Stimulated activated CD8-positive, alpha-beta memory T cell treated with anti-CD3 and anti-CD28 coated beads, Interleukin-15, amount 100 ng/mL, for 1 hour (primary cell): ENCODE measurements around the gene IRF1.
"Not testable (repeated sequence)": the region's sequence is repeated elsewhere in the genome, so short reads cannot be mapped to it uniquely, and the experiment has no call there.

ENCODE experiments used
- DNase-seq: peaks from one replicate; pipeline ENCODE4 v3.0.0-alpha.2; 2020; ENCODE audit warnings: low read depth

Gene IRF1, protein sequence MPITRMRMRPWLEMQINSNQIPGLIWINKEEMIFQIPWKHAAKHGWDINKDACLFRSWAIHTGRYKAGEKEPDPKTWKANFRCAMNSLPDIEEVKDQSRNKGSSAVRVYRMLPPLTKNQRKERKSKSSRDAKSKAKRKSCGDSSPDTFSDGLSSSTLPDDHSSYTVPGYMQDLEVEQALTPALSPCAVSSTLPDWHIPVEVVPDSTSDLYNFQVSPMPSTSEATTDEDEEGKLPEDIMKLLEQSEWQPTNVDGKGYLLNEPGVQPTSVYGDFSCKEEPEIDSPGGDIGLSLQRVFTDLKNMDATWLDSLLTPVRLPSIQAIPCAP

DNA sequence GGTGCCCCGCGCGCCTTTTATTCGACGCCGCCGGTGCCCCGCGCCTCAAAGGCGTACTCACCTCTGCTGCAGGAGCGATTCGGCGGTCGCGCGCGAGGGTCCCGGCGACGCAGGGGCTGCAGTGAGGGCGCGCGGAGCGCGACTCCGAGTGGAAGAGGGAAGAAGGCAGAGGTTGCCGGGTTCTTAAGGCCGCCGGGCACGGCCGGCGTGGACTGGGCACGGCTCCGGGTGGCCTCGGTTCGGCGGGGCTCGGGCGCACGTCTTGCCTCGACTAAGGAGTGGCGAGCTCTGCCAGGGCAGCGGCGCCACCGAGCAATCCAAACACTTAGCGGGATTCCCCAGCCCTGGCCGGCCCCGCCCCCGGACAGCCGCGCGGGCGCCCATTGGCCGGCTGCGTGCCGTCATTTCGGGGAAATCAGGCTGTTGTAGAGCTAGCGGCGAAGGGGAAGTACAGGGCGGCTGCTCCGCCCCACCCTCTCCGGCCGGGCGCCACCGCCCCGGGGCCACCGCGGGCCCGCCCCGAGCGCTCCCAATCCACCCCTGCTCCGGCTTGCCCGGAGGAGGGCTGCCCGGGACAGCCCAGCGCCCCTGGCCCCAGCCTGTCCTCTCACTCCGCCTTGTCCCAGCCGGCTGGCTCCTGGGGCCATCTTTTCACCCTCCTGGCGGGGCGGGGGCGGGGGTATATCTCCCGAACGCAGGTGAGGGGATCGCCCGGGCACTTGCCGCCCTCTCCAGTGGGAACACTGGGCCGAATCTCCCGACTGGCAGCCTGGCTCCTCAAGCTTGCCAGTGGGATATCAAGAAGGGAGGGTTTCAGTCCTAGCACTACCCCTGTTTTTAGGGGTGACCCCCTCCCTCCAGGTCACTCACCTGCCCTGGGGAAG lies at the start of gene IRF1:
Gene IRF1, minus strand, starts transcription at position 290 of the 884 bp plus-strand sequence. CDS start 1,295 bp downstream, outside the sequence.
- peak; percentile 92 for DNase-seq

DNA sequence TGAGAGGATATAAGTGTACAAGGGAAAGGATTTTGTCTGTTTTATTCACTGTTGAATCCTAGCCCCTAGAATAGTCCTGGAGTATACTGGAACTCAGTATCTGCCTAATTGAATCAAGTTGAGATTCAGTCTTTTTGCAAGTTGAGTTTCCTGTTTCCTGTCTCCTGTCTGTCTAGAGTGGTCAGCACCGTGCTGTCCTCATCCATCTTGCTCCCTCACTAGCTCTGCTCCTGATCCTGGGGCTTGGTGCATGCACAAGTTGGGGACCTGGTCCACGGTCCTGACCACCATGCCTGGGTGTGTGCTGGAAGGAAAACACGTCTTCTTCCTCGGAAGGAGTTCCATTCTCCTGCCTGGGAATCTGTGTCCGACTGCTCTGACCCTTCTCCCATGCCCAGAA lies 49.6 kb upstream of the IRF1 start:
- no peak for DNase-seq

DNA sequence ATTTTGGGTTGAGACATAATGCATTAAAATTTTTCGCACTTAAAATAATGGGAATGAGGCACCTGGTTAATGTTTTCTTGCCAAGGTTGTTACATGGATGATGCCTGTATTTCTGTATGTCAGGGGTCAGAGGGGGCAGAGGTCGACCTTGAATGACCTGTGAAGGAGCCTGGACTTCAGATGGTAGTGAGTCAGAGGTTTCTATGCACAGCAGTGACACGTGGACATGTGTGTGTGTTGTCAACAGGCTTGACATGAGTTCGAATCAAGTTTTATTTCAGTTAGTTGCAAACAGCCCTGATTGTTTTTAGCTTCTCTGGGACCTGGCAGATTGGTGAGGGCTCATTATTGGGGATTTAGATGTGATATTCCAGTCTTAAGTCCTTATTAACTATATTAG lies 49.1 kb upstream of the IRF1 start:
- no peak for DNase-seq

DNA sequence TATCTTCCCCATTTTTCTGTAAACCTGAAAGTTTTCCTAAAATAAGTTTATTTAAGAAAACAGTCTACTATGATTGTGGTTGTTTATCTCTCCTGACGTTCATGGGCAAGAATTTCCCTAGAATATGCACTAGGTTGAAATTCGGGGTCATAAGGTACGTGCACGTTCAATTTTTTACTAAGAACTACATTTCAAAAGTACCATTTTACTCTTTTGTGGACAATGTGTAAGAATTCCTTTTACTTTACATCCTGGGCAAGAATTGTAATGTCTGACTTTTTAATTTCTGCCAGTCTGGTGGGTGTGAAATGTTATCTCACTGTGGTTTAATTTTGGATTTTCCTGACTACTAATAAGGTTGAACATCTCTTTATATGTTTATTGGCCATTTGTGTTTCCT lies 40.4 kb upstream of the IRF1 start:
- DNase-seq, result no peak

DNA sequence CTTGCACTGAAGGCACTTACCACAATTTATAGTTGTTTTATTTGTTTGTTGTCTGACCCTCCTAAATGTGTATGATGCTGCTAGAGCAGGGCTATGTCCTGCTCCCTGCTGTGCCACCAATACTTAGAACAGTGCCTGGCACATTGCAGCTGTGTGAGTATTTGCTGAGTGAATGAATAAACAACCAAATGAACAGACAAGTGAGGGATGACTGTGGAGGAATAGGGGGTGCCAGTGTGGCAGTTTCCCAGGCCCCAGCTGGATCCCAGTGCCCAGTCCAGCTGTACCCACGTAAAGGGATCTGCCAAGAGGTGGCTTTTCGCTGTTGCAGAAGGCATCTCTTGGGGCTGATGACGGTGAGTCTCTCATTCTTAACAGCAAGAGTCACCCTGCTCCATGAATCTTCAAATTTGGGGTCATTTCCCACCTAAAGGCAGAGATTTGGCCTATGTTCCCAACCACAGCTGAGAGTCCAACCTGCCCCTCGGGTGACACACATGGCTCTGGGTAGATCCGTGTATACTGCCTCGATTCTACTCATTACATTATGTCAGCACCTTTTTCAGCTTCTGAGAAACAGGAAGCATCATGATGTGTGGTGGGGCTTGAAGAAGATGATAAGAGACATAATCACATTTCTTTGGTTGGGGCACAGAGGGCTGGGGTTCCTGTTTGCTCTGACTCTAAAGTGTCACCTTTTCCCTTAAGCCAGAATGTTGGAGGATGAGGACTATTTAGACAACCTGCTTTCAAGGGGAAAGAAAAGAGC lies 38.5 kb upstream of the IRF1 start:
- no peak for DNase-seq

DNA sequence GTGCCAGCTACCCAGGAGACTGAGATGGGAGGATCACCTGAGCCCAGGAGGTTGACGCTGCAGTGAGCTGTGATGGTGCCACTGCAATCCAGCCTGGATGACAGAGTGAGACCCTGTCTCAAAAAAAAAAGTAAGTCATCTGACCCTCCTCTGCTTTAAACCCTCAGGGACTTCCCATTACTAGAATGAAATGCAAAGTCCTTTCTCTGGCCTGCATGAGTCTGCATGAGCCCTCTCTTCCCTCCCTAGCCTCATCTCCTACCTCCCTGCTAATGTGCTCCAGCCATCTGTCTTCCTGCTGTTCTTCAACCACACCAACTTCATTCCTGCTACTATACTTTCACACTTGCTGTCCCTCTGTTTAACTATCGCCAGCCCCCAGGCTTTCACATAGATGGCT lies 37.4 kb upstream of the IRF1 start:
- DNase-seq, result no peak

DNA sequence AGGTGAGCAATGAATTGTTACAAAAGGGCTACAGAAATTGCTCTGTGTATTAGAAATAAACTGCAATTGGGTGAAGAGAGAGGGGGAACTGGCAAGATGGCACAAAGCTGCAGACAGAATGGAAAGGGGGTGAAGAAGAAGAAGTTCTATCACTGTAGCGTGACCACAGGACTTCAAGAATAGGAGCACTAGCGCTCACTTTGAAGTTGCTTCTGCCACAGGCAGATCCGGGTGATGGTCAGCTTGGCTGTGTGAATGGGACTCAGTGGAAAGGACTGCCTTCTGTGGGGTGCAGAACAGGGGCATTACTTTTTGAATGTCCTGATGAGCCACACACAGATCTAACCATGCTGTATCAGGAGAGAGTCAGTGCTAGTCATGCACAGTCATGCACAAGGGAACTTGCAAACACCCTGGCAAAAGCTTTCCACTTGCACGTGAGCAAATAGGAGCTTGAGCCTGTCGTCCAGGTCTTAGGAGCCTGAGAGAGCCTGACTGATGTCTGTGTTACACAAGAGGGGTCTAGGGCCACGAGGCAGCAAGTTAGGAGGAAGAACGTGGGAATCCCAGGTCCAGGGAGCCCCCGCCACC lies 36.5 kb upstream of the IRF1 start:
- DNase-seq, result no peak

DNA sequence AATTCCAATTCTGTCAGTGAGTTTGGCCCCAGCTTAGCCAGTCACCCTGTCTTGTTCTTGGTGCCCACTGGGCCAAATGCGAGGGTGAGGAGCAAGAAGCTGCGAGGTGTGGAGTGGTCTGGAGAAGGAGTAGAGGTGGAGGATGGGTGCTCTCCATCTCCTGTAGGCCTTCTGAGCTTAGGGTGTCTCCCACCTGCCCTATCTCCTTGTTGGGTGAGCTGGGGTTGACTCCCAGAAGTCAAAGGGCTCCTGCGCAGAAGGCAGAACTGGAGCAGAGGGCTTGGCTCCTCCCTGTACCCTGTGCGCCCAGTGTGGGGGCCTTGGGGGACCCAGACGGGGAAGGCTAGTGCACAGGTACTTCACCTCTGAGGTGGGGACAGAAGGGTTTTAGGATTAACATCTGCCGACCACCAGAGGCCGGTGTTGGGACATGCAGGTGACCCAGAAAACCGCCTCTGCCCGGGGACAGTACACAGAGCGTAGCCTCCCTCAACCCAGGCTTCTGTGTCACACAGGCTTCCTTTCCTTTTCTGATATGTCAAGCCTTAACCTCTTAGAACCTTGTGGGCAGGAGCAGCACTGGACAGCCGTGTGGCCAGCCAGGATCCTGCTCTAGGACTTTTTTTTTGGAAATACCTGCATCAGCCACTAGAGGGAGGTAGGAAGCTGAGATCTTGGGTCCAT lies 35.9 kb upstream of the IRF1 start:
- DNase-seq, result peak; percentile 14

DNA sequence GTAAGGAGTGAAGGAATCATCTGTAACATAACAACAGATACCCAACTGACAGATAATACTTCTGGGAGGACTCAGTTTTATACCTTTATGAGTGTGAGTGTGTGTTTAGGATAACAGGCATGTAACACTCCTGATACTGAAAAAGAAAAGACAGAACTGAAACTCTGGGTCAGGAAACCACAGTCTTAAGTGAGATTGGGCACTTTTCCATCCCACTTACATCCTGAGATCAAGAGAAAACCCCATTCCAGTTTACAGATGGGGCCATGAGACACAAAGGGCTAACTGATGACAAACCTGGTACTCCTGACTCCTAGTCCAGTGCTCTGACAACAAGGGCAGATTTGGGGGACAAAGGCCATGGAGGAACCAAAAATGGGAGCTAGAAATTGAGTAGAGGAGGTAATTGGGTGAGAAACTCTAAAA lies 34.7 kb upstream of the IRF1 start:
- no peak for DNase-seq

DNA sequence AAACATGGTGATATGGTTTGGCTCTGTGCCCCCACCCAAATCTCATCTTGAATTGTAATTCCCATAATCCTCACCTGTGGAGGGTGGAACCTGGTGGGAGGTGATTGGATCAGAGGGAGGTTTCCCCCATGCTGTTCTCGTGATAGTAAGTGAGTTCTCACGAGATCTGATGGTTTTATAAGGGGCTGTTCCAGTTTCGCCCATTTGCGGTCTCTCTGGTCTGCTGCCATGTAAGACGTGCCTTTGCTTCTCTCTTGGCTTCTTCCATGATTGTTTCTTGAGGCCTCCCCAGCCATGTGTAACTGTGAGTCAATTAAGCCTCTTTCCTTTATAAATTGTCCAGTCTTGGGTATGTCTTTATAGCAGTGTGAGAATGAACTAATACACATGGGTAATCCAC lies 34.3 kb upstream of the IRF1 start:
- not testable (repeated sequence) for DNase-seq

DNA sequence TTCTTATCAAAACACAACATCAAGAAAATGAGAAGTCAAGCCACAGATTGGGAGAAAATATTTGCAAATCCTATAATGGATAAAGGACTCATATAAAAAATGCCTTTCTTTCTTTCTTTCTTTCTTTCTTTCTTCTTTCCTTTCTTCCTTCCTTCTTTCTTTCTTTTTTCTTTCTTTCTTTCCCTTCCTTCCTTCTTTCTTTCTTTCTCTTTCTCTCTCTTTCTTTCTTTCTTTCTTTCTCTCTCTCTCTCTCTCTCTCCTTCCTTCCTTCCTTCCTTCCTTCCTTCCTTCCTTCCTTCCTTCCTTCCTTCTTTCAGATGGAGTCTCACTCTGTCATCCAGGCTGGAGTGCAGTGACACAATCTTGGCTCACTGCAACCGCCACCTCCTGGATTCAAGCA lies 31.5 kb upstream of the IRF1 start:
- DNase-seq, result not testable (repeated sequence)

DNA sequence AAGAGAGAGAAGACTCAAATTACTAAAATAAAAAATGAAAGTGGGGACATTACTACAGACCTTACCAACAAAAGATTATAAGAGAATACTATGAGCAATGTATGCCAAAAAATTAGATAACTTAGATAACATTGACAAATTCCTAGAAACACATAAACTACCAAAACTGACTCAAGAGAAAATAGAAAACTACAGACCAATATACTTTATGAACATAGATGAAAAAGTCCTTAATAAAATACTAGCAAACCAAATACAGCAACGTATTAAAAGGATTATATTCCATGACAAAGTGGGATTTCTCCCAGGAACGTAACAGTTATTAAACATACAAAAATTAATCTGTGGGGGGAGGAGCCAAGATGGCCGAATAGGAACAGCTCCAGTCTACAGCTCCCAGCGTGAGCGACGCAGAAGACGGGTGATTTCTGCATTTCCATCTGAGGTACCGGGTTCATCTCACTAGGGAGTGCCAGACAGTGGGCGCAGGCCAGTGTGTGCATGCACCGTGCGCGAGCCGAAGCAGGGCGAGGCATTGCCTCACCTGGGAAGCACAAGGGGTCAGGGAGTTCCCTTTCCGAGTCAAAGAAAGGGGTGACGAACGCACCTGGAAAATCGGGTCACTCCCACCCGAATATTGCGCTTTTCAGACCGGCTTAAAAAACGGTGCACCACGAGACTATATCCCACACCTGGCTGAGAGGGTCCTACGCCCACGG lies 23.2 kb upstream of the IRF1 start:
- not testable (repeated sequence) for DNase-seq

DNA sequence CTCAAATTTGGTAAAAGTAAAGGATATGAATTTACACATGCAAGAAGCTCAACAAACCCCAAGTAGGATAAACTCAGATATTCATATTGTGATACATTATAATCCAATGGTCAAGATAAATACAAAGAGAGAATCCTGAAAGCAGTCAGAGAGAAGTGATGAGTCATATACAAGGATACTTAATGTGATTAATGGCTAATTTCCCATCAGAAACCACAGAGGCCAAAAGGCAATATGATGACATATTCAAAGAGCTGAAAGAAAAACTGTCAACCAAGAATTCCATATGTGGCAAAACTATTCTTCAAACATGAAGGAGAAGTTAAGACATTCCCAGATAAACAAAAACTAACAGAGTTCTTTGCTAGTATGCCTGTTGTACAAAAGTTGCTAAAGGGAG lies 19.5 kb upstream of the IRF1 start:
- DNase-seq, result no peak

DNA sequence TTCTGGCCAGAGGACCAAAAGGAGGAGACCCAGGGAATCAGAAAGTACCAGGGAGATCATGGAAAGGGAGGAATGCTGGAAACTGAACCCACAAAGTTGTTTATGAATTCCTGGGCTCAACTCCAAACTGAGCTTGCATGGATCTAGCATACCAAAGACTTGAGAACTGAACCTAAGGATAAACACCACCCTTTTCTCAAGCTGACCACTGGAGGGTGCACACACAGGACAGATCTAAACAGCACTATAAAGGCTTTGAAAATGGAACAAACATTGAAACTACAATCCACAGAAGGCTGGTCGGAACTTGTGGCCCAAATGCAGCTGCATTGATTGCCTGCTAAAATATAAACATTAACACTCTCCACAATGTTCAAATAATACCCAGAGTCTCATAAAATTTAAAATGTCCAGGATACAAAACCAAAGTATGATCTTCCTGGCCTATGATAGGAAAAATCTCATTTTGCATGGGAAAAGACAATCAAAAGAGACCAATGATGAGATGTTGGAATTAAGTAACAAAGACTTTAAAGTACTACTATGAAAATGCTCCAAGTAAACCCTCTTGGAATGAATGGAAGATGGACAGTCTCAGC lies 15.6 kb upstream of the IRF1 start:
- DNase-seq, result no peak

DNA sequence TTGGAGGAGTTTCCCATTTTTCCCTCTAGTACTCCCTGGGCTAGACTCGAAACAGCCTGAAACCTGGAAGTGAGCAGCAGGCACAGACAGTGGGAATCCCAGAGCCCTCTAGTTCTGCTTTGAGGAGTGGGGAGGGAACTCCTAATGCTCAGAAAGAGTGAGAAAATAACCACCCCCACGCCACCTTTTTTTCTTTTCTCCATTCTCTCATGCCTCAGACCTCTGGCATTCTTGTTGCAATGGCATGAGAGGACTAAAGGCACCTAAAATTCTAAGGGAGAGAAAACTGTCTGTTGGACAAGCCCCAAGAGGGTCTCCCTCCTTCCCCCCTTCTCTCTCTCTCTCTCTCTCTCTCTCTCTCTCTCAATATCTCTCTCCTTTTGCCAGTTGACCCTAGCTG lies 15.1 kb upstream of the IRF1 start:
- DNase-seq, result no peak

DNA sequence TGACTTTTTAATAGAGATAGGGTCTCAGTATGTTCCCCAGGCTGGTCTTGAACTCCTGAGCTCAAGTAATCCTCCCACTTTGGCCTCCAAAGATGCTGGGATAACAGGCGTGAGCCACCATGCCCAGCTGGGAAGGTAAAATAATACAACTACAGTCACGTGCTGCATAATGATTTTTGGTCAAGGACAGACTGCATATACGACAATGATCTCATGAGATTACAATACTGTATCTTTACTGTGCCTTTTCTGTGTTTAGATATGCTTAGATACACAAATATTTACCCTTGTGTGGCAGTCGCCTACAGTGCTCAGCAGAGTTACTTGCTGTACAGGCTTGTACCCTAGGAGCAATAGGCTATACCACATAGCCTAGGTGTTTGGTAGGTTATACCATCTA lies 14.2 kb upstream of the IRF1 start:
- DNase-seq, result no peak

DNA sequence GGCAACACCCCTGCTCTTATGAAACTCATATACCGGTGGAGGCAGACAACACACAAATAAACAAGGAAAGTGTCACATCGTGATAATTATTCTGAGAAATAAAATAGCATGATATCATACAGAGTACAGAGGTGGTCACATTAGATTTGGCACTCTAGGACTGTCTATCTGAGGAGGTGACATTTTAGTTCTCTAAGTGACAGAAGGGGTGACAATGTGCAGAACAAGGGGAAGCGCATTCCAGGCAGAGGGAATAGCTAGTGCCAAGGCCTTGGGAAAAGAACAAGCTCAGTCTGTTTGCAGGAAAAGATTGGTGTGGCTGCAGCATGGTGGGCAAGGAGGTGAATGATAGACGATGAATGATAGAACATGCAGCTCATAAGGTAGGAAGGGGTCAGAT lies 12.7 kb upstream of the IRF1 start:
- no peak for DNase-seq

DNA sequence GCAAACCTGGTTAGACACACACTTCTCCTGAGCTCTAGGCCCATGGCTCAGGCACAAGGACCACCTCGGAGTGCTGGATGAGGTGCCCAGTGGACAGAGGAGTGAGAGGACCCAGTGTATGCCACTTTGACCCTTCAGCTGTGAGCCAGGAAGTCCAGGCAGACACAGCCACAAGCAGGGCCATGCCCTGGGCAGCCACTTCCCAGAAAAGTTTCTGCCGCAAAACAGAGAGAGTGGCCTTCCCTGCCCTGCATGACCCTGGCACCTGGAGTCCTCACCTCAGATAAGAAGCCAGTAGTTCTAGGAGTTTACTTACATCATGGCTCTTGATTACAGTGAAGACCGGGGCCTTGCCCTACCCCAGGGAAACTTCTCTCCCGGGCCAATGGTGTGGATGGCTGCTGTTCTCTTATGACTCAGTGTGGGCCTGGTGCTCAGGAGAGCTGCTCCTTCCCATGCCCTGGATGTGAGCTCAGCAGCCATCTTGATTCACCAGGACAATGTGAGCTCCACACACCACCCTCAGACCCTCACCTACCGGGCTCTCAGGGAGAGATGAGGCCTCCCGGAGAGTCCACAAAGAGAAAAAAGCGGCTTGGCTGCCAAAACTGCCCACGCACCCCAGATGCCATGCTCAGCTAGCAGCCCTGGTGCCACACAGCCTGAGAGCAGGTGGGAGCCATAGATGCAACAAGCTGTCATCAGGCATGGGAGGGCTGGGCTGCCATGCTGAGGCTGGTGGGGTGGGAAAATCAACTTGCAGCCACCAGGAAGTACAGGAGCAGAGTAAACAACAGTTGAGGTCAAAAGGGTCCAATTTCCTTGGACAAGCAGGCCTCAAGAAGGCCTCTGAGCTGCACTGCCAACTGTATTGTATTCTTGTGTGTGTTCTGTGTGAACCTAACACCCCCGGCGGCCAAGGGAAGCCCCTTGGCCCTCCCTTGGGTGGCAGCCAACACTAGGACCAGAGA lies 11.7 kb upstream of the IRF1 start:
- no peak for DNase-seq

DNA sequence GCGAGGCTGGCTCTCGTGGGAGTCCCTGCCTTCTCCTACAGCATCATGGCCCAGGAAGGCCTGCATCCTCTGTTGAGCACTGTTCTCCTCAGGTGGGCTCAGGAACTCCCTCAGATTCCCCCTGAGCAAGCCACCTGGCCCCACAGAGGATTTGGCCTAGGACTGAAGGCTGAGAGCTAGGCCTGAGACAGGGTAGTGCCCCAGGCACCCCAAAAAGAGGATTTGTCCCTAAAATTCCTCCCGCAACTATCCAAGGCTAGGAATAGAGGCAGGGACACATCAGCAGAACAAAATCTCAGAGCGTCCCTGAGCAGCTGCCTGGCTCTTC lies 11.0 kb upstream of the IRF1 start:
- DNase-seq, result no peak
